ENCODE results near the gene FRYL.

DNA sequence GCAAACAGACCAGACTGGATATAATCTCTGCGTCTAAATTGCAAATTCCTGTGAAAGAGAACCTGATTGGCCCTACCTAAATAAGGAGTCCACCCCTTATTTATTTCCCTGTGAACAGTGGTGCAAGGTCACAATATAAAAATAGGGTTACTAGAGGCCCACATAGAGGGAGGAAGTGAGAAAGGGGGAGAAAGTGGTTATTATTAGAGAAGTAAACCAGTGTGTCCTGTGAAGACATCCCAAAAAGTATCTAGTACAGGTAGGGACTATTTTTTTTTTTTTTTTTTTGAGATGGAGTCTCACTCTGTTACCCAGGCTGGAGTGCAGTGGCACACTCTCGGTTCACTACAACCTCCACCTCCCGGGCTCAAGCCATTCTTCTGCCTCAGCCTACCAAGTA is 15.0 kb upstream of the FRYL start:
- TF ChIP-seq GATA3 (IDR thresholded peaks at IDR 0.05; ENCODE audit: low read depth, low read length) (no peak), GATA2 (IDR thresholded peaks at IDR 0.05; ENCODE audit: low read depth, low read length) (no peak)
